CMK (cell line): ENCODE results near the gene LRPAP1.
"Not testable (repeated sequence)": the region's sequence is repeated elsewhere in the genome, so short reads cannot be mapped to it uniquely, and the experiment has no call there.

Experiments
- DNase-seq: peaks from one replicate; pipeline ENCODE4 v3.0.0-alpha.2; 2010; ENCODE audit warnings: low read depth

LRPAP1 gene

DNA sequence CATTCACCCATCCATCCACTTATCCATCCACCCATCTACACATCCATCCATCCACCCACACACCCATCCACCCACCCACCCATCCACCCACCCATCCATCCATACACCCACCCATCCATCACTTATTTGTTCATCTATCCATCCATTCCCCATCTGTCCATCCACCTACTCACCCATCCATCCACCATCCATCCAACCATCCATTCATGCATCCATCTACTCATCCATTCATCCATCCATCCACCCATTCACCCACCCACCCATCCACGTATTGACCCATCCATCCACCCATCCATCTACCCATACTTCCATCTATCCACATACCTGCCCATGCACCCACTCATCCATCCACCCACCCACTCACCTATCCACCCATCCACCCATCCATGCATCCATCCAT, 28.2 kb upstream of the LRPAP1 start:
- DNase-seq: not testable (repeated sequence)

DNA sequence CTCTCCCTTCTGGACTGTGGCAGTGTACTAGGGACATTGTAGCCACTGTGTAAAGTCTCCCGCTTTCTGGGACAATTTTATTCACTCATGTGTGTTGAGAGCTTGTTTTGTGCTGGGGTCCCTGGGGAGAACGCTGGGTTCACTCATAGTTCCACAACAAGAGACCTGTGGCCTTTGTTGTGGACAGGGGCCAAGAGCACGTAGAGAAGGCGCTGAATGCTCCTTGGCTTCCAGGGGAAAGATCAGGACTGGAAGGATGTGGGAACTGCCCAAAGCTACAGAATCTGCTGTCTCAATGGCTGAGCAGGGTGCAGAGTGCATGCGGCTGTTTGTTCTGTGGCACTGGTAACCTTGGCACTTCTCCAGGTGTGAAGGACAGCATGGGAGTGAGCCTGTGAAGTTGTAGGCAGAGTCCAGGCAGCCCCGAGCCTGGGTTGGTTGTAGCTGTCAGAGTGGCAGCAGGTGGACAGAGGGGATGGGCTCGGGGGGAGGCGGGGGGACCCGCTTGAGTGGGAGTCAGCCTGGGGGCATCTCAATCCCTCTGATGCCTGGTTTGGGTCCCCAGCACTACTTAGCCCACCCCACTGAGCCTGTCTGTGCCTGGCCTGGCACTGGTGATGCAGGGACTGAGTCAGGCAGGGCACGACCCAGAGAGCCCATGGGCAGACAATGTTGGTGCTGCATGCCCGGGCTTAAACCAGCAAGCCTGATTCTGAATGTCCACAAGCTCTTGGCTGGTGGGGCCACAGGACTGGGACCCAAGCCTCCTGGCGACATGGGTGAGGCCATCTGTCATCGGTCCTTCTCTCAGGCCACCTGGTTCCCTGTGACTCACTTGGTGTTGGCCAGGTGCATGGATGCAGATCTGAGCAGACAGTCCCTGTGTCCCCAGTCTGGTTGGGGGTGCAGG, 27.4 kb upstream of the LRPAP1 start:
- DNase-seq: not testable (repeated sequence)

DNA sequence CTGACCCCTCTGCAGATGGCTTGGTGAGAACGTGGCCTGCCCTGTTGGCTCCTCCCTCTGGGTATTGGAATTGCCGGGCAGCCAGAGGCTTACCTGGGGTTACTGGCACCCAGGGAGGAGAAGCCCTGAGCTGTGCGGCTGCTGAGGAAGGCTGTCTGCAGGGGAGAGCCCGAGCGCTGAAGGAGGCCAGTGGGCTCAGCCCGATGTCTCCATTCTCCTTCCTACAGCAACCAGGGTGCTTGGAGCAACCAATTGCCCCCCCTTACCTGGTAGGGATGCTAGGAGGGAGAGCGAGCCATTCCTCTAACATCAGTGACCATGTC, 26.3 kb upstream of the LRPAP1 start:
- not testable (repeated sequence) for DNase-seq

DNA sequence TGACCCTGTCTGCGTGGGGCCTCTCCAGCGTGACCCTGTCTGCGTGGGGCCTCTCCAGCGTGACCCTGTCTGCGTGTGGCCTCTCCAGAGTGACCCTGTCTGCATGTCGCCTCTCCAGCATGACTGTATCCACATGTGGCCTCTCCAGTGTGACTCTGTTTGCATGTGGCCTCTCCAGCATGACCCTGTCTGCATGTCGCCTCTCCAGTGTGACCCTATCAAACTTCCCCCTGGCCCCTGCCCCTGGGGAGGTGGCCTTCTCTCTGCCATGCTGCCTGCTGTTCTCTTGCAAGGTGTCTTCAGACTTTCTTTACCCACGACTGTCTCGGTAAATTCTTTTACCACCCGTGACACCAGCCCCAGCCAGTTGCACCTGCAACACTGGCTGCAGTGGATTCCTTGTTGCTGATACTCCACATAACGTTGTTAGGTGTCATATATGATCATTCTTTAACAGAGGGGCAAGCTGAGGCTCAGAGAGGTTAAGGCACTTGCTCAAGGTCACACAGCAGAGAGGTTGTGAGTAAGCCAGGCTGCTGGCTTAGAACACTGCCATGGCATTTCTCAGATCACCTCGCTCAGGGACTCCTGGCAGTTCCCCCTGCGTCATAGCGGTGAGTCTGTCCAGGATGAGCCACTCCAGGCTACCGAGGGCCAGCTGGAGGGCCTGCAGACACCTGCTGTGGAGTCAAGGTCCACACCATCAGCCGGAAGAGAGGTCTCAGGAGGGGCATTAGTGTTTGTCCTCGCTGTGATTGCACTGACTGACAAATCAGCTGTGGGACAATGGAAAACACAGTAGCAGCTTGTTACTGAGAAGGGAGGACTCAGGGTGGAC, 25.7 kb upstream of the LRPAP1 start:
- DNase-seq: not testable (repeated sequence)

DNA sequence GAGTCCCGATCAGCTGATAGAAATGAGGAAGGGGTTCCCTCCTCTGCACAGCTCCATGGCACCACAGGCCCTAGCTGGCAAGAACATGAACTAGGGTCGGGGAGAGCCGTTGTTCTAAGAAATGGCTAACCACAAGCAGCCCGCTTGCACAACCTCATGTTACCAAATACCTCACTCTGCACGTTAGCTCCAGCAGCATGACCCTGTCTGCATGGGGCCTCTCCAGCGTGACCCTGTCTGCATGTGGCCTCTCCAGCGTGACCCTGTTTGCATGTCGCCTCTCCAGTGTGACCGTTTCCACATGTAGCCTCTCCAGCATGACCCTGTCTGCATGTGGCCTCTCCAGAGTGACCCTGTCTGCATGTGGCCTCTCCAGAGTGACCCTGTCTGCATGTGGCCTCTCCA, 24.9 kb upstream of the LRPAP1 start:
- DNase-seq: not testable (repeated sequence)

DNA sequence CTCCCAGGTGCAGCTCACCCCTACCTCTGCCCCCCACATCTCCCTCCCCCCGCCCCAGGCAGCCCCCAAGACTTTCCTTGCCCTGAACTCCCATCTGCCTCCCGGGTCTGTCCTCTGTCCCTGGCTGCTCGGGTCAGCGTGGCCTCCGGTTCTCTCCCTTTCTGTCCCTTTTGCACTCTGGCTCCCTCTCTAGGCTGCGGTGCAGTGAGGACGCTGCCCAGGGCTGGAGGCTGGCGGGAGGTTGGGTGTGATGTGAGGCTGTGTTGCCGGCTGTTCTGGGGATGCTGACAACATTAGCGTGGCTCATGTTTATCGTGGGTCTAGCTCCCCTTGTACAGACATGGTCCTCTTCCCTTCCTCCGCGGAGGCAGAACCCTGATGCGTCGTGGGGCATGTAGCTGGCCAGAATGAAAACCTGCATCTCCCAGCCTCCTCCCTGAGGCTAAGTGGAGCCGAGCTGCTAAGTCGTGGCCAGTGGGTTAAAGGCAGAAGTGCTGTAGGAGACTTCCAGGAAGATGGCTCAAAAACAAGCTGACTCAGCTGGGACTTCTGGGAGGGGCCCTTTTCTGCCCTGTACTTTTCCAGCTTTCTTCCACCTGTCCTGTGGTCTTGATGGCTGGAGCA, 24.1 kb upstream of the LRPAP1 start:
- DNase-seq: not testable (repeated sequence)

DNA sequence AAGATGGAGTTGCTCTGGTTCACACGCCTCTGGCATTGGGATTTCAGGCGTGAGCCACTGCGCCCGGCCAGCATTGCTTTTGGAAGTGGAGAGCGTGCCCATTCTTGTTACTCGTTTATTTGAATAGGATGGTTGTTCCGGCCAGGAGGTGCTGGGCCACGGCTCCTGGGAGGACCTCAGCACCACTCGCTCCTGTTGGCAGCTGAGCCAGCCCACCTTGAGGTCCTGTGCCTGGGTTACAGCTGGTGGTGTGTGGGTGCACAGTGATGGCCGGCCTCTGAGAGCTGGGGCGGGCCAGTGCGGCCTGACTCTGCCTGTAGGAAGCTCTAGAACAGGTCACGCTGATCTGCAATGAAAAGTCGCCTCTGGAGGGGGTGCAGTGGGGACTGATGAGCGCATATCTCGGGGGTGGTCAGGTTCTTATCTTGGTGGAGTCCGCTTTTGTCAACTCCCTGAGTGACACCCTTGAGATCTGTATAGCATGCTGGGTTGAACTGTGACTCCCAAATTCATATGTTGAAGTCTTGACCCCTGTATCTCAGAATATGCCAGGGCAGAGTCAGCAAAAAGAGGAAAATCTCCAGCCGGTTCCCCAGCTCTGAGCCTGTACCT, 23.3 kb upstream of the LRPAP1 start:
- DNase-seq: not testable (repeated sequence)

DNA sequence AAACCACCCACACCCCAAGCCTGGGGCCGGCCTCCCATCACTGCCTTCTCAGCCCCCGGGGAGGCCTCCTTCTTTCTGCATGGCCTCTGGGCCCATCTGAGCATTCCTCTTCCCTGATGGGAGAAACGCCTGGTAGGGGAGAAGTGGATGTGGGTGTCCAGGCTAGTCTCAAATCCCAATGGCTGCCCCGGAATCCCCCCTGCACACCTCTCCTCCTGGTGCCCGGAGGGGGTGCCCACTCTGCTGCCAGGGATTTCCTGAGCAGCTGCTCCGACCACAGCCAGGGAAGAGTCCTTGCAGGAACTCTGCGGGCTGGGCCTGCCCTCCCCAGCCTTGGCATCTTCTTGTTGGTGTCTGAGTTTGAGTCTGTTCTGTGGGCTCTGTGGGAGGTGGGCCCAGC, 19.1 kb upstream of the LRPAP1 start:
- not testable (repeated sequence) for DNase-seq

DNA sequence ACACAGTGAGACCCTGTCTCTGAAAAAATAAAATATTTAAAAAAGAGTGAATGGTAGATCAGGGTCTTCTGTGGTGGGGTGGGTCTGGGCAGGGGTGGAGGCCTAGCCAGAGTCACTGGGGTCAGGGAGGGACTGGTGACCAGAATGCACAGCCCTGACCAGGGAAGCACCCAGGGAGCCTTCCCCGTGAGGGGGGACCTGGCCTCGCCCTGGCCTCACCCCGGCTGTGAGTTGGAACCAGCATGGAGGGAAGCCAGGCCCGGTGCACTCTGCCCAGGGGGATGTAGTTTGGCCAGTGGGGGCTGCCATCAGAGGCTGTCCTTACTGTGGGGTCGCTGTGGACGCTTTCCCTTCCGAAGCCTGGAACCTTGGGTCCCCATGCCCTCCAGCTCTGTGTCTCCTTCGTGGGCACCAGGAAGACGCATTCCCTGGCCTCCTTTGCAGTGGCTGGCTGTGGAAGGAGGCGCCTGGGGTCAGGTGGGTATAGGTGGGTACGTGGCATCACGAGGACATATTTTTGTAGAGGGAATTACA, 18.6 kb upstream of the LRPAP1 start:
- DNase-seq: not testable (repeated sequence)

DNA sequence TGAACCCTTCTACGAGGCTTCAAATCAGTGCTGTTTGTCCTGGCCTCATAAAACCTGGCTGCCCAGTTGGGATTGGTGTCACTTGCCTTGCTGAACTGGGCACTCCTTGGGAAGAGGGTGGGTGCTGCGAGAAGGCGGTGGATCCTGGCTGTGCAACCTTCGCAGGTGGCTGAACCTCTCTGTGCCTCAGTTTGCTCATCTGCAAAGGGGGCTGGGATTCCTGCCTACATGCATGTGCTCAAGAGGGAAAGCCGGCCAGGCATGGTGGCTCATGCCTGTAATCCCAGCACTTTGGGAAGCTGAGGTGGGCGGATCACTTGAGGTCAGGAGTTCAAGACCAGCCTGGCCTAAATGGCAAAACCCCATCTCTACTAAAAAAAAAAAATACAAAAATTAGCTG, 17.8 kb upstream of the LRPAP1 start:
- not testable (repeated sequence) for DNase-seq

DNA sequence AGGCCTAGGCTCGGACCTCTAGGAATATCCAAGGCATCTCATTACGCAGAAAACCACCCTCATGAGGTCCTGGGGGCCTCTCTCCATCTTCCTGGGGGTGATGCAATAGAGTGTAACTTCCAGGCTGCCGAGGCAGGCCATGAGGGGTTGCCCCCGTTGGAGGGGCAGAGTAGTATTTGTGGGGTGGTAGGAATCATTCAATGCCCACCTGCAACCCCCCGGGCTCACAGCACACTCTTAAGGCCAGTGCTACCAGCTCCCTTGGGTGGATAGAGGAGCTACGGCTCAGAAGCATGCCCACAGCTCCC, 17.4 kb upstream of the LRPAP1 start:
- DNase-seq: not testable (repeated sequence)

DNA sequence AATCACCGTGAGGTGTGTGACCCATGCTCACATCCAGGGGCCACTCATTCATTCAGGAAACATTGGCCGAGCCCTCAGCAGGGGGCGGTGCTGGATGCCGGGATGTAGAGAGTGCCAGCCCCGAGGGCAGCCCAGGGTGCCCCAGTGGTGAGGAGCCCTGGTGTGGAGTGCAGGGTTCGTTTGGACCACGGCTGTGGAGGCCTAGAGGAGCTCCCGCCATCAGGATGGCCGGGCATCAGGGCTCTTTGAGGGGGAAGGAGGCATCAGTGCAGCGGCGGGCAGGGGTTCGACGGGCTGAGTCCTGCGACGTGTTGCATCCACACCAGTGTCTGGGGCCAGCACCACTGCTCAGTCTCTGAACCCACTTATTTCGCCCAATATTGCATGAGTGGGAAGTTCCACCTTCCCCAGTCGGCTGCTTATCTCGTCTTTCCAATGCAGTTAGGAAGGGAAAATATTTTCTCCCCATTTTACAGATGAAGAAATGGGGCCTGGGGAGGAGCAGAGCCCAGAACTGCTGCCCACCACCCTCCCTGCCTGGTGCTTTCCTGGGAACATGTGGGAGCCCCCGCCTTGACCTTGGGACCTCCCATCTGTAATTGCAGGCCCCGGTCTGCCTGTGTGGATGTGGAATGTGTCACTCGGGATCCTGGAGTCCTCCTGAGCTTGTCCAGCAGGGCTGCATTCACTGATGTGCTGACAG, 16.9 kb upstream of the LRPAP1 start:
- not testable (repeated sequence) for DNase-seq

DNA sequence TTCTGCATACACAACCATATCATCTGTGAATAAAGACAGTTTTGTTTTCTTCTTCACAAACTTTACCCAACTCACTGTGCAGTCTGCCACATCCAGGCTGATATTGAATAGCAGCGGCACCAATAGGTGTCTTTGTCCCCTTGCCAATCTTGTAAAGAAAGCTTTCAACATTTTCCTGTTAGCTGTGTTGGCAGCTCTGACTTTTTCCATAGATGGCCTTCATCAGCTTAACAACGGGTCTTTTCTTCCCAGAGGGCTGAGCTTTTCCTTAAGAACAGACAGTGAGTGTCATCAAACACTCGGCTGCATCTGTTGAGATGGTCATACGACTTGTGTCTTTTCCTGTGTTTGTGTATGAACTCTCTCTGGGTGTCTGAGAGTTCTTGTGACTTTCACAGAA, 14.5 kb upstream of the LRPAP1 start:
- DNase-seq: not testable (repeated sequence)

DNA sequence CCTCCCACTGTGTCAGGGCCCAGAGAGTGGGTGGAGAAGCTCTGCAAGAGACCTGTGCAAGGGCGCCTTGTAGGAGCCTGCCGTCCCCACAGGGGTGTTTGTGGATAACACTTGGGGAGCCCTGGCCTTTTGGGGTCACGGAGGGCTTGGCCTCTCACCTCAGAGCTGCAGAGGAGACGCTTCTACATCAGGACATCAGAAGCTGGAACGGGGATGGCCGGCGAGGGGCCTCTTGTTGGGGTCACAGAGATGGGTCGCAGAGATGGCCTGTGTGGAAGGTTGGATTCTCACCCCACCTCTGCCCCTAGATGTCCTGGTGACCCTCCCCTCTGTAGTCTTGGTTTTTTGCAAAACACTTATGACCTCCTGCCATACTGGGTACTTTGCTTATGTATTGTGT, 13.1 kb upstream of the LRPAP1 start:
- DNase-seq: not testable (repeated sequence)

DNA sequence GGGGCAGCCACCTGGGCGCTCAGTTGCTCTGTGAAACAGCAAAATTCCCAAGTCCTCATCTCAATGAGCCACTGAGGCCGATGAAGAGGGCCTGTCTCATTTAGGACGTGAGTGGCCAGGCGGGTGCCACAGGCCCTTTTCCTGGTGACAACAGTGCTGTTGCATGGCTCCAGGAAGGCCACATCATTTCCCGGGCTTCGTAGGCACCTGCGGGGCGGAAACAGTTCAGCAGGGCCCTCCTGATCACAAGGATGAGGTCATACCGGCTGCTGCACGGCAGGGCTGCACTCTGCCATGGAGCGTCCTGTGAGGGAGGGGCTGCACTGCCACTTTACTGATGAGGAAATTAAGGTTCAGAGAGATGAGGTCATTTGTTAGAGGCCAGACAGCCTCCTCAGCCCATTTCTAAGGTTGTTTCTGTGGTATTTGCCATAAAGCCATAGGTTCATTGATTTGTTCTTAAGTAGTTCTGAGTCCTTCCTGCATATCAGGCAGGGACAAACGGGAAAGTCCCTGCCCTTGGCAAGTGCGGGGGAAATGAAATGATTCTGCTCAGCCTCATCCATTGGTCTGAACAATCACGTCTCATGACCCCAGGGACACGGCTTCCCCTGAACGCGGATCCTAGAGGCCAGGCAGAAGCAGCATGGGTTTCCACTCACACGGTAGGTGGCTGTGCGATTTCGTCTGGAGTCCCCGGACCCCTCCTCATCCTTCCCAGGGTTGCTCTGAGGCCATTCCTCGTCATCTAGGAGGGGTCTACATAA, 12.2 kb upstream of the LRPAP1 start:
- not testable (repeated sequence) for DNase-seq

DNA sequence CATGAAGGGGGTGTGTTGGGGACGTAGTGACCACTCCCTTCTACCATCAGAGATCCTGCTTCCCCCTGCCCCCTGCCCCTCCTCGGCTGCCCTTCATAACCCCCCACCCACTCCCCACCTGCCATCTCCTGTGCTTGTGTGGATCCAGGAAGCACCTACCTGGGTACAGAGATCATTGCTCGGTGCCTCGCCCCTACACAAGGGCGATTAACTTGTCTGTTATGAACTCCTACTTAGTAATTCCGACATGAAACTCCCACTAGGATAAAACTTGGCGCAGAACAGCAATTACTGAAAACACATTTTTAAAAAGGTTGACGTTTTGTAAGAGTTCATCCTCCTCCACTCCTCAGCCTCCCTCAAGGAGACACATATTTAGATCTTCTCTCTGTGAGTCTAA, 11.2 kb upstream of the LRPAP1 start:
- not testable (repeated sequence) for DNase-seq

DNA sequence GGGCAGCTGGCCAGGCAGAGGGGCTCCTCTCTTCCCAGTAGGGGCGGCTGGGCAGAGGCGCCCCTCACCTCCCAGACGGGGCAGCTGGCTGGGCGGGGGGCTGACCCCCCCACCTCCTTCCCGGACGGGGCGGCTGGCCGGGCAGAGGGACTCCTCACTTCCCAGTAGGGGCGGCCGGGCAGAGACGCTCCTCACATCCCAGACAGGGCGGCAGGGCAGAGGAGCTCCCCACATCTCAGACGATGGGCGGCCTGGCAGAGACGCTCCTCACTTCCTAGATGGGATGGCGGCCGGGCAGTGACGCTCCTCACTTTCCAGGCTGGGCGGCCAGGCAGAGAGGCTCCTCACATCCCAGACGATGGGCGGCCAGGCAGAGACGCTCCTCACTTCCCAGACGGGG, 6.7 kb upstream of the LRPAP1 start:
- DNase-seq: not testable (repeated sequence)

DNA sequence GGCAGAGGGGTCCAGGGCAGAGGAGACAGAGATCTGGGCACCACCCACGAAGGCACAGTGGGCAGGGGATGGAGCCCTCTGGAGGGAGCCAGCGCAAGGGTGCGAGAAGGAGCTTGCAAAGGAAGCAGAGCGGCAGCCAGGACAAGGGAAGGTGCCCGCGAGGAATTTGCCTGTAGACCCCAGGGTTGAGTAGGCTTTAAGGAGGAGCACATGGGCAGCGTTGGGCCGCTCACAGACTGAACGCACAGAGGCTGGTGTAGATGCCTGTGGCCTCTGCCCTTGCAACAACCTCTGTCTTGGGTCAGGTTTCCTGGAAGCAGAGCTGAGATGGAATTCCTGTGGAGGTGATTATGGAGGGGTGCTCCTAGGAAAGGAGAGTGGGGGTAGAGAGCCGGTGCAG, 3.6 kb upstream of the LRPAP1 start:
- not testable (repeated sequence) for DNase-seq

DNA sequence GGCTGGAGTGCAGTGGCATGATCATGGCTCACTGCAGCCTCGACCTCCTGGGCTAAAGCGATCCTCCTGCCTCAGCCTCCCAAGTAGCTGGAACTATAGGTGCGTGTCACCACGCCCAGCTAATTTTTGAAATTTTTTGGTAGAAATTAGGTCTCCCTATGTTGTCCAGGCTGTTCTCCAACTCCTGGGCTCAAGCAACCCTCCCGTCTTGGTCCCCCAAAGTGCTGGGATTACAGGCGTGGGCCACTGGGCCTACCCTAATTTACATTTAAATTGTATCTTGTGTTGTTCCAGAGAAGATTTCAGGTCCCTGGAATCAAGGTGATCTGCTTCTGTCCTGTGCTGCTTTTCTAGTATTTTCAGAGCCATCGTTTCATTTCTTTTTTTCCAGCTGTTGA, 1.2 kb upstream of the LRPAP1 start:
- DNase-seq: no peak

DNA sequence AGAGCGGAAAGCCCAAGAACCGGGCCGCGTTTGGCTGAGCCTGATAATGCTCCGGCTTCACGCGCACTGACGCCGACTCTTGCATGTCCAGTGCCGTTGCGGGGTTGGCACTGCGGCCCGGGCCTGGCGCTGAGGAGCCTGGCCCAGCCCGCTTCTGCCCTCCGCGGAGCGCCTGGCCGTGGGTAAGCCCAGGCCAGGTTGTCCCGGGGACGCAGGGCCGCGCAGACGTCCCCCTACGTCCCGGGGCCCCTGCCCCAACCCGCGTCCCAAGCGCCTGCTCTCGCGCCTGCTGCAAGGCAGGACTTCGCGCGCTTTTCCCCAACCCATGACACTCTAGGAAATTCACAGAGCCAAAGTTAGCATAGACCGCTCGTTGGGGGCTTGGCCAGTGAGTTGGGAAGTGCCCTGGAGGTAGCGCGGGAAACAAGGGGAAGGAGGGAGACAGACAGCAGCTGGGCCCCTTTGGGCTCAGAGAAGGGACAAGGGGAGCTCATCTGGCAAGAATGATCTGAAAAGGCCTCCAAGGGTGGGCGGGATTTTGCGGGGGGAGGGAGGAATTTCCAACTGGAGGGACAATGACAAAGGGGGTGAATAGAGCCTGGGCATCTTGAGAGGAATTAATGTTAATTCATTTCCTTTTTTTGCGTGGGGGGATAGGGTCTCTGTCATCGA, 665 bp upstream of the LRPAP1 start:
- no peak for DNase-seq
